CD4-positive, alpha-beta T cell treated with Interleukin-21 for 1 hour (primary cell): ENCODE results near the gene NOG.

ENCODE experiments used
- DNase-seq: peaks from one replicate; pipeline ENCODE4 v3.0.0-alpha.2; 2020

NOG gene

DNA sequence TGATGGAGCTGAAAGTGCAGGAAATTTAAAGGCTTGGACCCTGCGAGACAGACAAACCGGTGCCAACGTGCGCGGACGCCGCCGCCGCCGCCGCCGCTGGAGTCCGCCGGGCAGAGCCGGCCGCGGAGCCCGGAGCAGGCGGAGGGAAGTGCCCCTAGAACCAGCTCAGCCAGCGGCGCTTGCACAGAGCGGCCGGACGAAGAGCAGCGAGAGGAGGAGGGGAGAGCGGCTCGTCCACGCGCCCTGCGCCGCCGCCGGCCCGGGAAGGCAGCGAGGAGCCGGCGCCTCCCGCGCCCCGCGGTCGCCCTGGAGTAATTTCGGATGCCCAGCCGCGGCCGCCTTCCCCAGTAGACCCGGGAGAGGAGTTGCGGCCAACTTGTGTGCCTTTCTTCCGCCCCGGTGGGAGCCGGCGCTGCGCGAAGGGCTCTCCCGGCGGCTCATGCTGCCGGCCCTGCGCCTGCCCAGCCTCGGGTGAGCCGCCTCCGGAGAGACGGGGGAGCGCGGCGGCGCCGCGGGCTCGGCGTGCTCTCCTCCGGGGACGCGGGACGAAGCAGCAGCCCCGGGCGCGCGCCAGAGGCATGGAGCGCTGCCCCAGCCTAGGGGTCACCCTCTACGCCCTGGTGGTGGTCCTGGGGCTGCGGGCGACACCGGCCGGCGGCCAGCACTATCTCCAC, at the start of gene NOG:
NOG (plus strand) TSS at position 54 of the 674 bp plus-strand sequence; CDS start at position 579, 525 bp downstream.
- peak; percentile 21 for DNase-seq

DNA sequence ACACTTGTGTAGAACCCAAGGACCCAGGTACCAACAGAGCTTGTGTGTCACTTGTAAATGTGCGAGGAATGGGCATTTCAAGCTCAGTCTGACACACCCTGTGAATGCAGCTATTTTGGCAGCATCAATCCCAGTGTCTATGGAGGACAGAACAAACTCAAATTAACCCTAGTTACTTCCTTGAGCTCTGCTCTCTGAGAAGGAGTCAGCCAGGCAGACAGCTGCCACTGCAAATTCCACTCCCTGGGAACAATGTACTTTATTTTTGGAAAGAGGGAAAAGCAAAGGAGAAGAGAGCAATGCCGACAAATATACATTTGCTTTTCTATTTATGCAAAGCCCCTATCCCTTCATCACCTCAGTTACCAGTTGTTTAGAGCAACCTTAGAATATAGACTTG, 48.4 kb upstream of the NOG start:
- no peak for DNase-seq

DNA sequence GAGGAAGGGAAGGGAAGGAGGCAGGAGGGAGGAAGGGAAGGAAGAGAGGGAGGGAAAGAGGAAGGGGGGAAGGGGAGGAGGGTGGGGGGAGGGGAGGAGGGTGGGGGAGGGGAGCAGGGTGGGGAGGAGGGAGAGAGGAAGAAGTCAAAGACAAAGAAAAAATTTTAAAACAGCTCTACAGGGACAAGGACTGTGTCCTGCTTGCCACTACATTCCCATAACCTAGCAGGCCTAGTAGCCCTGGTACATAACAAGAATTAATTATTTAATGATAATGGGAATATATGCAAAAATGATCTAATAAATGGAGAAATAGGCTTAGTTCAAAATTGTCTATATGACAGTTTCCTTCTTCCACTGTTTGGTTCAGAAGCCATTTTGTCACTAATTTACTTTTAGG, 47.6 kb upstream of the NOG start:
- no peak for DNase-seq

DNA sequence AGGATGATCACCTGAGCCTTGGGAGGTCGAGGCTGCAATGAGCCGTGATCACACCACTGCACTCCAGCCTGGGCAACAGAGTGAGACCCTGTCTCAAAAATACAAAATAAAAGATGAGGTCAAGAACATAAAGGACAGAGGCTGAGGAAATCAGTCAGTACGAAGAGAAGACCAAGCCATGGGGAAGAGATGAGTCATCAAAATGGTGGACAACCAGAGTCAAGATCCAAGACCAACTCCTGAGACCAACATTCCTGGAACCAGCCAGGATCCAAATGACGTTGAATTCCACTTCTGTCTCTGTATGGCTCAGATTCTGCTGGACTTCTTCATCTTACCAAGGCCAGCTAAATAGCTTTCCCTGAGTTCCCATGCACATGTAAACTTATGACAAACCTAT, 44.8 kb upstream of the NOG start:
- no peak for DNase-seq

DNA sequence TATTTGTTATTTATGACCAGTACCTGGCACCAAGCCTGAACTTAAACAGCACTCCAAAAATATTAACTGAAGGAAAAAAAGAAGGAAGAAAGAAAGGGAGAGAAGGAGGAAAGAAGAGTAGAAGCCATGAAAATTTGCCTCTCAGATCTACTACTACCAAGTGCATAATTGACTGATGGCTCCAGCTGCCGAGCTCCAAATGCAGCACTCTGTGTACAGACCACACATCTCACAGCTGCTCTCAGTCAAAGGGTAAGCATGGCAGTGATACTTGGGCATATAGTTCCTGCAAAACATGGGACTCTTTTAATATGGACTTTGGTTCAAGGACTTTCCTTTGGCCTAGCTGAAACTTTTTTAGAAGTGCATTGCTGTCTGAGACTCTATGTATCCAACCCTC, 44.0 kb upstream of the NOG start:
- DNase-seq, result no peak

DNA sequence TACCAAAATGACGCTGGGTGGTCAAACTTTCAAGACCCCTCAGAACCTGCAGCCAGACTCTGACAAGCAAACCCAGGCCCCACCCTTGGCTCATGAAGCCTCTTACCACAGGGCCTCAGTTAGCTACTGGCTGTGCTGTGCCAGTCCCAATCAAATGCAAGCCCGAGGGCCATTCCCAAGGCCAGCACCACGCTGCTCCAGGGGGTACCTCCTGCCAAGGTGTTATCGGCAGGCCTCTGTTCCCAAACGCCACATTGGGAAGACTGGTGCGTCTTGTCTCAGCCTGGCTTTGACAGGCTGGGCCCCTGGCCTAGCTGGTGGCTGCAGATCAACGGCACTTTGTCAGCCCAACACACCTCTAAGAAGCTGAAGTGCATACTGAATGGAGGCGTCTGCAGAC, 35.8 kb upstream of the NOG start:
- no peak for DNase-seq

DNA sequence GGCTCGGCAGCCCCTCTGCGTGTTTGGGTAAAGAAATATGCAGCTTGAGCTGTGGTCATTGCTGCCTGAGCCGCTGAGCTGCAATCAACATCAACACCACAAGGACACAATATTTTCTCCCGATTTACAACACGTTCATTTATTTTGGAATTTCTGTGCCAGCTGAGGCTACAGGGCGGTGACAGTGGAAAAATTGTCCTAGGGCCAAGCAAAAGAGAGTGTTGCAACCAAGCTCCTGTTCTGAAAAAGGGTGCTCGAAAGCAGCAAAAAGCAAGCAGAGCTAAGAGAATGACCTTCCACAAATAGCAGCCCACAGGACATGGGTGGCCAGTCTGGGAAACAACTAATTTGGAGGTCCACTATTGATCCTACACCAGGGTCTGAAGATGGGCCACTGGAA, 35.4 kb upstream of the NOG start:
- DNase-seq, result no peak

DNA sequence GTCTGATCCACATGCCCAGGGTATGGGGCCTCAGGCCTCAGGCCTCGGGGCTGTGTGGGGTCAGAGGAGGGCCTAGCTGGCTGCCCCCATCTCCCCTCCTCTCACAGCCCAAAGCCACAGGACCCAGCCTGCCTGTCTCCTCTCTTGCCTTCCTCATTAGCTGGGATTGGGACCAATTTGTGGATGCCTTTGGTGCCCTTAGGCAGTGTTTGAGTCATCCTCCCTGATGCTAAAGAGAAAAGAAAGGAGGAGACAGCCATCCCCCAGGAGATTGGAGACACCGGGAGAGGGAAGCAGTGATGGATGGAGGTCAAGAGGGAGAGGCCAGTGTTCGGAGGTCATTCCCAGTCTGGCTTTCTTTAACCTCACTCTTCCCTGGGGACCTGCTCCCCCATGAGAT, 23.3 kb upstream of the NOG start:
- DNase-seq, result no peak

DNA sequence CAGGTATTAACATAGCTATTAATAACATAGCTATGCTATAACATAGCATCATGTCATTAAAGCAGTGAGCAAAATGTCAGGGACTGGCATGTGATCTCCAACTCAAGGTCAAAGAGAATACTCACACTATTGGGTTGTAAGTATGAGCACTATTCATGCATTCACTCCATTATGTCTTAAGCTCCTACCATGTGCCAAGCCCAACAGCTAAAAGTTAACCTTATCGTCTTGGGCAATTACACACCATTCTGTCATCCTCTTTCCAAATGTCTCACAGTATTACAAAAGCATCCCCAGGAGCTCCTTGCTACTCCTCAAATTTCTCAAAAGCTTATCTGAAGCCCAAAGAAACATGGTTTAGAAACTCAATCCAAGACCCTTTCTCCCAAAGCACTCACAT, 22.0 kb upstream of the NOG start:
- DNase-seq, result no peak

DNA sequence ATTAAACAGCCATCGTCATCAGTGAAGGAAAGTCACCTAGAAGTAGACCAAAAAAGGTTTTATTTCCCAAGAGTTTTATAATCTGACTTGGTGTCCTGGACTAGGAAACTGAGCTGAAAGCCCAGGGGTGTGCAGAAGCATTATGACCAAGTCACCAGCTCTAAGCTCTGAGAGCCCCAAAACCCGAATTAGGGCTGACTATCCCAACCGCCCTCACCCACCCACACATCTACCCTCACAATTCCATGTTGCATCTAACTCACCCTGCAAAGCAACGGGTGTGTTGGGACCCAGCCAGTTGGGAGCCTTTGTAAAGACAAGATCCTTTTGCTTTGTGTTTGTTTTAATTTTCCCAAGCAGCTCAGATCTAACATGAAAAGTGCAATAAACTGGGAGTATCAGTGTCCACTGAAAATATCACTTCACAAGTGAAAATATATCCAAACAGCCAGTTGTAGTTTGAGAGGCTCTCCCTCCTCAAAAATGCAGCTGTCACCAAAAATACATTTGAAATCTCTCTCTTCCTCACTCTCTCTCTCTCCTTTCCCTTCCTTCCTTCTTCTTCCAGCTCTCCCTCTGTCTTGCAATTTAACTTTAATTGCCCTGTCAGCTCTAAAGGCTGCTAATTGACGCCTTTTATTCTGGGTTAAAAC, 16.2 kb upstream of the NOG start:
- no peak for DNase-seq

DNA sequence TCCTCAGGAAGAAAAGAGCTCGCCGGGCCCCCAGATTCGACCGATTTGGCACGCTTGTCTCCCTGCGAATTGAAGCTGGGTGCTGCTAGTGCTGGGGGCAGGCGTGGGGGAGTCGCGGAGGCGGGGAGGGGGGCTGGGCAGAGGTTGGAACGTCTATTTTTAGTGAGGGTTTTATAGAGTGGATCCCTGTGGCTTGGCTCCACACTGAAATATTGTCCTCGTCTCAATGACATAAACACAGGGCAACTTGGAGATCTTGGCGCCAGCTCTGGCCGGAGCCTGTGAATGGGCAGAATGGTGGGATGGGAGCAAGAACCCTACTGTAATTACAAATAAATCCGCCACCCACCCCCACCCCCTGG, 15.7 kb upstream of the NOG start:
- no peak for DNase-seq

DNA sequence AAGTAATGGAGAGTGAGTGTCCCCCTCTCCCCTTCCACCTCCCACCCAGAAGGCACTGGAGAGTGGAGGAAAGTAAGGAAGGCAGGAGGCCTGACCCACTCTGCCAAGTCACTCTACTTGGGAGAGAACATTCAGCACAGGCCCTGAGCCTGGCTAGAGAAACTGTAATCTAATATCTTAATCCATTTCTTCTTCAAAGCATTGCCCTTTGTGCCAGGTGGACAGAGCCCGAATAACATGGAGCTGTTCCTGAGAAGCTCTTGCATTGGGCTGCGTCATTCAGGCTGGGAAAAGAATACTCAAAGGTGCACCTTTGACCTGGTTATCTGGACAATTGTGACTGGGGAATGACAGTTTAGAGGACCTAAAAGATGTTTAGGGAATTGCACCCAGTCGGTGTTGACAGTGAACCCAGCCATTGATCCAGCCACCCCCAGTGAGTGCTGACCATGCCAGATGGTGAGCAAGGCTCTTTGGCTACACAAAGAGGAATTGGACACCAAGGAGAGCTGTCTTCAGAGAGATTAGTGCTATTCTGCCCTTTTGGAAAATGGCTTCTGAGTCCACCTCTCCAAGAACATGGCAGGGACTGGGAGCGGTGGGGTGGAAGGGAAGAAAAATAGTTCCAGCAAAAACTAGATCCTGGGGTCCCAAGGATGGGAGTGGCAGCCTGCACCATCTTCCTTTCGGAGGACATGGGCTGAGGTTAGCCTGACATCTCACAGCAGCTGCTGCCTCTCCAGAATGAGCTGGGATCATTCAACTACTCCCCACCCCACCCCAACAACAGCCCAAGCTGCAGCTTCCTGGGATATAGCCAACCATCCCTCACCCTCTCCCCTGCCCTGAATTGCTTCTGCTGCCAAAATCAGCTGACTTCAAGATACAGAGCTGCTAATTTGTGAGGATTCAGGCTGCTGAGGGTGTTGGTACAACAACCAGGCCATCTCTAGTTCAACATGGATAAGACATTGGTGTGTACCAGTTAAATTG, 11.6 kb upstream of the NOG start:
- no peak for DNase-seq

DNA sequence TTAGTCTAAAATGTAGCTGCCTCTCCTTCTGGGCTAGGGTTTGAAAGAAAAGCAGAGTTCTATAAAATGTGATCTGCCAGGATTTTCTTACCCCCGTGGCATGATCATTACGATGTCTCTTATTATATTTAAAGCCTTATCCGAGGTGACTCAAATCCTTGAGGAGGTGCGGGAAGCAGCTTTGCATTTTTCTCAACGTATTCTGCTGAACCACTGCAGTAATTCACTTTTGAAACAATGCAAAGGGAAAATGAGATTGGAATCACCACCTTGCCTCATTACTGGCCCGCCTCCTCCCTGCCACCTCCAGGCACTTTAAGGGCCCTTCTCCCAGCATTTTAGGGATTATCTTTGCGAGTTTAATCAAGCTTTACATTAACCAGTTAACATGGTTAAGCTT, 9.7 kb upstream of the NOG start:
- no peak for DNase-seq

DNA sequence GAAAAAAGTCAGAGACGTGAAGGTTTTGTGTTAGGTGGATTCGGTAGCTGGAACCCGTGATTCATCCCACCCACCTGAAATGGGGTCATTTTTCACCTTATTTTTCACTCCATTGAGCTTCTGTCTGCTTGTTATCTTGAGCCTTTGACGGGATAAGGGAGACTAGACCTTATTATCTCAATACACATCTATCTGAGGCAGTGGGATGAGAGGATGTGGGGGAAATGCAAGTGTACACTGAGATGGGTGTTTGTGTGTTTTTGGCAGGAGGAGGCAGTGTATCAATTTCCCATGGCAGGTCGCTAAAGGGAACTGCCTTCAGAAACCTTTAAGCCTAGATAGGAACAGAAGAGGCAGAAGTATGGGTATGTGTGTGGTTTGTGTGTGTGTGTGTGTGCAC, 6.2 kb upstream of the NOG start:
- no peak for DNase-seq

DNA sequence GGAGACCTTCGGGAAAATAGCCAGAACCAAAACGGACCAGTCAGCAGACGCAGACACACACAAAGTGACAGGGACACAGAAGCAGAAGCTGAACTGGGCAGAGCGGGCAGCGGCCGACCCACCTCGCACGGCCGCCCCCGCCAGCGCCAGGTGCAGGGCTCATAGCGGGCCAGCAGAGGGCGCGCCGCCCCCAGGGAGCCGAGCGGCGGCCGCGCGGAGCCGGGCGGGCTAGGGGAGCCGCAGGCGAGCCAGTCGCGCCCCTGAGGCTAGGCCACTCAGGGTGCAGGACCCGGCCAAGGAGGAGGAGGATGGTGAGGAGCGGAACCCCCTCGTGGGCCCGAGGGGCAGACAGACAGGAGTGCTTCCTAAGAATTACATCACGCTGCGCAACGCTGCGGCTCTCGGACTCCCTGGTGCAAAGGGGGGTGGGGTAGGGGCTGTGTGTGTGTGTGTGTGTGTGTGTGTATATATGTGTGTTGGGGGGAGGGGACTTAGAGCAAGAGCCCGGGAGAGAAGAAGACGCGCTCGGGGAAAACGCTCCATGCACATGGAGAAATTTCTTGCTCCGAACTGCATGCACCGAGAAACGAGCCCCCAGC, 913 bp upstream of the NOG start:
- peak; percentile 54 for DNase-seq

DNA sequence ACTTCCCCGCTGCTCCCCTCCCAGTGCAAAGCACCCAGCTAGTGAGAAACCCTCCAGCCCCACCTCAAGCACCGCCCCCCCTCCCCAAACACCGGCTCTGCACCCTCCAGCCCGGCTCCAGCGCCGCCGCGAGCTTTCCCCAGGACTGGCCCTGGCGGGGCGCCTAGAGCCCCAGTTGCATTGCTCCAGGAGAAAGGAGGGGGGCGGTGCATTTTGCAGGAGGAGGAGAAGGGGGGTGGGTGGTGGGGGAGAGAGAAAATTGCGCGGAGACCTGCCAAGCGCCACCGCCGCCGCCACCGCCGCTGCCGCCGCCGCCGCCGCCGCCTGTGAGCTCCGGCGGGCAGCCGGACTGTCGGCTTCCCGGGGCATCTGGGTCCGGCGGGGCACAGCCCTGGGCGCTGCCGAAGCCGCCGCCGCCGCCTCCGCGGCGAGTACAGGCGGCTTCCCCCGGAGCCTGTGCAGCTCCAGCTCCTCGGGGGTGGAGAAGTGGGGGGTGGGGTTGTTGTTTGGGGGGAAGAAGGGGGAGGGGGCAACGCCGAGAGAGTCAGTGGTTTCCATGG, 333 bp upstream of the NOG start:
- DNase-seq, result peak; percentile 10

DNA sequence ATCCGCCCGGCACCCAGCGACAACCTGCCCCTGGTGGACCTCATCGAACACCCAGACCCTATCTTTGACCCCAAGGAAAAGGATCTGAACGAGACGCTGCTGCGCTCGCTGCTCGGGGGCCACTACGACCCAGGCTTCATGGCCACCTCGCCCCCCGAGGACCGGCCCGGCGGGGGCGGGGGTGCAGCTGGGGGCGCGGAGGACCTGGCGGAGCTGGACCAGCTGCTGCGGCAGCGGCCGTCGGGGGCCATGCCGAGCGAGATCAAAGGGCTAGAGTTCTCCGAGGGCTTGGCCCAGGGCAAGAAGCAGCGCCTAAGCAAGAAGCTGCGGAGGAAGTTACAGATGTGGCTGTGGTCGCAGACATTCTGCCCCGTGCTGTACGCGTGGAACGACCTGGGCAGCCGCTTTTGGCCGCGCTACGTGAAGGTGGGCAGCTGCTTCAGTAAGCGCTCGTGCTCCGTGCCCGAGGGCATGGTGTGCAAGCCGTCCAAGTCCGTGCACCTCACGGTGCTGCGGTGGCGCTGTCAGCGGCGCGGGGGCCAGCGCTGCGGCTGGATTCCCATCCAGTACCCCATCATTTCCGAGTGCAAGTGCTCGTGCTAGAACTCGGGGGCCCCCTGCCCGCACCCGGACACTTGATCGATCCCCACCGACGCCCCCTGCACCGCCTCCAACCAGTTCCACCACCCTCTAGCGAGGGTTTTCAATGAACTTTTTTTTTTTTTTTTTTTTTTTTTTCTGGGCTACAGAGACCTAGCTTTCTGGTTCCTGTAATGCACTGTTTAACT, 1.0 kb downstream of the NOG start:
- no peak for DNase-seq

DNA sequence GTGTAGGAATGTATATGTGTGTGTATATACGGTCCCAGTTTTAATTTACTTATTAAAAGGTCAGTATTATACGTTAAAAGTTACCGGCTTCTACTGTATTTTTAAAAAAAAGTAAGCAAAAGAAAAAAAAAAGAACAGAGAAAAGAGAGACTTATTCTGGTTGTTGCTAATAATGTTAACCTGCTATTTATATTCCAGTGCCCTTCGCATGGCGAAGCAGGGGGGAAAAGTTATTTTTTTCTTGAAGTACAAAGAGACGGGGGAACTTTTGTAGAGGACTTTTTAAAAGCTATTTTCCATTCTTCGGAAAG, 1.6 kb downstream of the NOG start:
- no peak for DNase-seq

DNA sequence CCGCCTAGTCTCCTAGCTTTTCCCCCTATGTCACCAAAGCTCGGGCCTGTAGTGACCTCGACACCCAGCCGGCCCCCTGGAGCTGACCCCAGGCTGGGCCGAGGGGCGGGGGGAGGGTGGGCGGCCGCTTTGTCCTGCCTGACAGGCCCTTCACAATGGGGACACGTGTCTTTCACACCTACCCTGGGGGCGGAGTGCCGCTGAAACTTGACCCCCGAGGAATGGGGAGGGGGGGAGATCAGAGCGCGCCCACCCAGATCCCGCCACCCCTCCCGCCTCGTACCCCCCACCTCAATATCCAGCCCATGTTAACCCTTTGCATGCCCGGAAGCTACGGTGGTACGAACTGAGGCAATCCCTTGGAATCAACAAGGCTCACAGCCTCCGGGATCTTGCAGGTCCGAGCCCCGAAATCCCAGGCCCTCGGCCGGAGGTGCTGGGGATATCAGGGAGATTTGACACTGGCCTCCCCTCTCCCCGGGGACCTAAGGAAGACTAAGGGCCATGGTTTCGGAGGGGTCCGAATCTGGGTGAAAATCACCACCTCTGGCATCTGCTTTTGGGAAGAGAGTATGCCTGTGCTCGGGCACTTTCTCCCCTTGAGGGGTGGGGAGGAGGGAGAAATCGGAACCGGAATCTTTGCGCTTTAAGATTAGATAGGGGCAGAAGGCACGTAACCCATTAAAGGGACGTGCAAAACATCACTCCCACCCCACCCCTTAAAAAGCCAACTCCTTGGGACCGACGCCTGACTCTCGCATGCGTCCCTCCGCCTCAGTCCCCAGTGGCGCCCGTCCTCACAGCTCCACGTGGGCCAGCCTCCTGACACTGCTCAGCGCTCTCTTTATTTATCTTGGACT, 2.6 kb downstream of the NOG start:
- DNase-seq, result no peak

DNA sequence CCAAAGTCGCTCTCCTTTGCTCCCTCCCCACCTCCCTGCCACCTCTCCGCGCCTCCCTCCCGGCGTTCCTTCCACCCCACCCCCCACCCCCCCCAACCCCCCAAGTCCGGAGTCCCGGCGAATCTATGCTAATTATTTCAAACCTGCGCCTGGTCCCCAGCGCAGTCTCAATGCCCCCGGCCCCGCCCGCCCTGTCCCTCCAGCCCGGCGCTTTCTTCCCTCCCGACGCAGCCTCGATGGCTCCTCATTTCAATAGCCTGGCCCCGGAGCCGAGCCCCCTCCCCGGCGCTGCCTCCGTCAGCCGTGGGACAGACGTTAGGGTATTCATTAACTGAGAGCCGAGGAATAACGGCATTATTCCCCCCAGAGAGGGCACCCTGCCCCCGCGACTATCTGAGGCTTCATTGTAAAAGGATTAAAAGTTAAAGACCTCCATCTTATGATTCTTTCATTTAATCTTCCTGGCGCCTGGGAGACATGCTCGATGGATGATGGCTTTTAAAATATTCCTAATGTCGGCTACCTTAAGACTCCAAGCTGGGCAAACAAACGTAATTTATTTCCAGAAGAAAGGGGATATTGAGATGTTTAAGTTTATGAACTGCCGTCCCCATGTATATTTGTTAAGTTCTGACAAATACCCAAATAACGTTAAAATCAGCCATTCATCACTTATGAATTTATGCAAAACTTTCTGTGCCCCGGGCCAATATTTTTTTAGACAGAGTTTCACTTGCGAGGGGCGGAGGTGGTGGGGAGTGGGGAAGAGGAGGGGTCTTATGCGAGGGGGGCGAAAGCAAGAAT, 3.4 kb downstream of the NOG start:
- DNase-seq, result no peak
